H1 (cell line): ENCODE data around the gene DDT.

Experiments used
- CBX8 ChIP-seq: fragments of 300-800, 300-1000 bp; sonication (generic); IDR thresholded peaks from 2 replicates; pipeline ENCODE4 v1.7.1; 2016; ENCODE audit warnings: low read depth, low read length, borderline replicate concordance
- CEBPB ChIP-seq: IDR thresholded peaks from 2 replicates; pipeline ENCODE4 v1.6.1; 2012; ENCODE audit warnings: low read depth, low read length
- EP300 ChIP-seq, 2 experiments: IDR thresholded peaks; 1 replicate in 1 of 2; 2 replicates in 1 of 2; pipeline ENCODE4 v1.6.1; 2011 to 2012; ENCODE audit warnings: low read depth in 2 of 2, low read length in 2 of 2, mild to moderate bottlenecking in 2 of 2, borderline replicate concordance in 1 of 2, inconsistent platforms in 1 of 2, moderate library complexity in 1 of 2
- HDAC6 ChIP-seq: IDR thresholded peaks from one replicate; pipeline ENCODE4 v1.7.1; 2012; ENCODE audit warnings: low read depth, mild to moderate bottlenecking, inconsistent platforms, low read length, moderate library complexity
- KDM1A ChIP-seq: fragments of 200-600, 300-600 bp; sonication (generic); IDR thresholded peaks from 2 replicates; pipeline ENCODE4 v1.7.1; 2016; ENCODE audit warnings: mild to moderate bottlenecking, low read length, borderline replicate concordance
- NRF1 ChIP-seq: IDR thresholded peaks from 2 replicates; pipeline ENCODE4 v1.6.1; 2011; ENCODE audit warnings: mild to moderate bottlenecking, low read depth, low read length, improper control_type of control experiment
- POLR2A ChIP-seq, 2 experiments: IDR thresholded peaks; 1 replicate in 1 of 2; 2 replicates in 1 of 2; pipeline ENCODE4 v1.6.1; 2011; ENCODE audit warnings: low read depth in 2 of 2, low read length in 2 of 2, mild to moderate bottlenecking in 2 of 2; ENCODE audit errors: control extremely low read depth in 1 of 2
- POLR2AphosphoS5 ChIP-seq: IDR thresholded peaks from 2 replicates; pipeline ENCODE4 v1.6.1; 2011; ENCODE audit warnings: low read depth, low read length
- SUZ12 ChIP-seq: fragments of 200-600 bp; sonication (generic); IDR thresholded peaks from 2 replicates; pipeline ENCODE4 v1.6.1; 2012; ENCODE audit warnings: mild to moderate bottlenecking, inconsistent platforms, low read length, moderate library complexity, mixed read lengths
- TAF1 ChIP-seq: IDR thresholded peaks from 2 replicates; pipeline ENCODE4 v1.6.1; 2011; ENCODE audit warnings: mild to moderate bottlenecking, low read depth, low read length
- TF ChIP-seq, protein P1 (sequence below), 3 experiments: IDR thresholded peaks; 1 replicate in 2 of 3; 2 replicates in 1 of 3; pipeline versions ENCODE4 v1.5.1 to v1.6.1; 2011; ENCODE audit warnings: low read length in 3 of 3, mild to moderate bottlenecking in 3 of 3, inconsistent platforms in 2 of 3, low read depth in 1 of 3, moderate library complexity in 1 of 3; ENCODE audit not compliant: insufficient read depth in 1 of 3; ENCODE audit errors: control extremely low read depth in 1 of 3

DNA sequence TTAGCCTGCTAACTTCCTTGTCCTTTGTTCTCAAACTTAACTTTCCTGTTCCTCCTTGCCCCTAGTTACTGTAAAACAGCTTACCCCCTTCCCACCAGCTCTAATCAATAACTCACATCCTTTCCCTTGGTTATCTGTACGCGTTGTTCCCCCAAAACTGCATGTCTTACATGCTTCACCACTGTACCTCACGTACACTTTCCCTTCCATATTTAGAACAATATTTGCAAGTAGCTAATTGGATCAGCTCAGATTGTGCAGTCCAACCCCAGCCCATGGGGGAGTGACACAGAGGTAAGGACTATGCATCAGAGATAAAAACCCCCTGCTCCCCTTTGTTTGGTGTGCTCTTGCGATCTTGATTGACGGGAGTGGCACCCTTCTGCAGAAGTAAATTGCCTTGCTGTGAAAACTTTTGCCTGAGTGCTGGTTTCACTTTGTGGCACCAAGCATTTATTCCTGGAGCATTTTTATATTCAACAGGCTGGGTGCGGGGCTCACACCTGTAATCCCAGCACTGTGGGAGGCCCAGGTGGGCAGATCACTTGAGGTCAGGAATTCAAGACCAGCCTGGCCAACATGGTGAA, 49.1 kb downstream of the DDT start:
- TF ChIP-seq POLR2A (IDR thresholded peaks at IDR 0.05; ENCODE audit: control extremely low read depth in 1 of 2, low read depth in 2 of 2, low read length in 2 of 2) (no peak), CEBPB (no peak), SUZ12 (no peak), TAF1 (no peak), NRF1 (no peak), CBX8 (no peak), KDM1A (no peak), HDAC6 (no peak), EP300 (IDR thresholded peaks at IDR 0.05; ENCODE audit: borderline replicate concordance in 1 of 2, low read depth in 2 of 2, low read length in 2 of 2) (no peak), POLR2AphosphoS5 (no peak)
- TF ChIP-seq, protein P1, sequence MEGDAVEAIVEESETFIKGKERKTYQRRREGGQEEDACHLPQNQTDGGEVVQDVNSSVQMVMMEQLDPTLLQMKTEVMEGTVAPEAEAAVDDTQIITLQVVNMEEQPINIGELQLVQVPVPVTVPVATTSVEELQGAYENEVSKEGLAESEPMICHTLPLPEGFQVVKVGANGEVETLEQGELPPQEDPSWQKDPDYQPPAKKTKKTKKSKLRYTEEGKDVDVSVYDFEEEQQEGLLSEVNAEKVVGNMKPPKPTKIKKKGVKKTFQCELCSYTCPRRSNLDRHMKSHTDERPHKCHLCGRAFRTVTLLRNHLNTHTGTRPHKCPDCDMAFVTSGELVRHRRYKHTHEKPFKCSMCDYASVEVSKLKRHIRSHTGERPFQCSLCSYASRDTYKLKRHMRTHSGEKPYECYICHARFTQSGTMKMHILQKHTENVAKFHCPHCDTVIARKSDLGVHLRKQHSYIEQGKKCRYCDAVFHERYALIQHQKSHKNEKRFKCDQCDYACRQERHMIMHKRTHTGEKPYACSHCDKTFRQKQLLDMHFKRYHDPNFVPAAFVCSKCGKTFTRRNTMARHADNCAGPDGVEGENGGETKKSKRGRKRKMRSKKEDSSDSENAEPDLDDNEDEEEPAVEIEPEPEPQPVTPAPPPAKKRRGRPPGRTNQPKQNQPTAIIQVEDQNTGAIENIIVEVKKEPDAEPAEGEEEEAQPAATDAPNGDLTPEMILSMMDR (IDR thresholded peaks at IDR 0.05; ENCODE audit: control extremely low read depth in 1 of 3, insufficient read depth in 1 of 3, low read depth in 1 of 3, low read length in 3 of 3), result no peak
